ENCODE results near the gene TAF7L. TPM values are rescaled to one million over a fixed set of nuclear protein-coding genes. Genes with fewer than 3 reads are reported as not detected.

TAF7L gene
- total RNA-seq, 1 experiment from 2014 or later = 0.10 TPM

Other genes starting within 250 kb of the TAF7L start
- 15.4 and 16.4 TPM in 2 replicates for gene TRMT2B, start 239.2 kb downstream of the TAF7L start, total RNA-seq (2014; rRNA removed; shearing (Covaris generic))
- 0.10 and 0.13 TPM in 2 replicates for gene TMEM35A, start 212.5 kb downstream of the TAF7L start, total RNA-seq (2014; rRNA removed; shearing (Covaris generic))
- gene CENPI, start 193.1 kb downstream of the TAF7L start, total RNA-seq (2014; rRNA removed; shearing (Covaris generic)) = 39.8 and 48.4 TPM in 2 replicates
- gene DRP2, start 71.5 kb downstream of the TAF7L start, total RNA-seq (2014; rRNA removed; shearing (Covaris generic)) = 2.7 and 3.4 TPM in 2 replicates
- gene TIMM8A, start 57.4 kb upstream of the TAF7L start, total RNA-seq (2014; rRNA removed; shearing (Covaris generic)) = 20.5 and 21.0 TPM in 2 replicates
- gene BTK, start 94.9 kb upstream of the TAF7L start, total RNA-seq (2014; rRNA removed; shearing (Covaris generic)) = 0.05 TPM in 1 of 2 replicates, not detected in the other
- 3,964 and 4,118 TPM in 2 replicates for gene RPL36A, start 99.7 kb upstream of the TAF7L start, total RNA-seq (2014; rRNA removed; shearing (Covaris generic))
- 55.9 and 58.5 TPM in 2 replicates for gene GLA, start 116.6 kb upstream of the TAF7L start, total RNA-seq (2014; rRNA removed; shearing (Covaris generic))
- gene HNRNPH2, start 116.9 kb upstream of the TAF7L start, total RNA-seq (2014; rRNA removed; shearing (Covaris generic)) = 82.4 and 83.3 TPM in 2 replicates
- 4.2 and 4.5 TPM in 2 replicates for gene ARMCX4, start 194.1 kb upstream of the TAF7L start, total RNA-seq (2014; rRNA removed; shearing (Covaris generic))